Activated CD4-positive, CD25-positive, alpha-beta regulatory T cell treated with anti-CD3 and anti-CD28 coated beads, Interleukin-2, amount 50 U/mL, for 24 hours (primary cell): ENCODE results near the gene LZIC.
"Not testable (repeated sequence)": the region's sequence is repeated elsewhere in the genome, so short reads cannot be mapped to it uniquely, and the experiment has no call there.

ENCODE experiments used
- ATAC-seq, 2 donors: fragments of 150-1000 bp; cut with Tn5 transposase; one replicate each; pipeline ENCODE4 v1.10.0; 2021; ENCODE audit warnings: mild to moderate bottlenecking in 1 of 2, moderate library complexity in 1 of 2

Gene LZIC

GRCh38 chr1:9942939-9943788, at the start of gene LZIC, which contains the start of gene NMNAT1:
Gene LZIC, minus strand, starts transcription at chr1:9943391. Its CDS starts 6,772 bp downstream, at chr1:9936619.
Gene NMNAT1, plus strand, starts transcription at chr1:9943475. Its CDS starts 28,599 bp downstream, at chr1:9972074.
- ATAC-seq: peak; percentile 98 to 99

GRCh38 chr1:9992910-9993309, 49.7 kb upstream of the LZIC start:
- ATAC-seq: no peak

GRCh38 chr1:9990944-9991343, 47.8 kb upstream of the LZIC start:
- ATAC-seq: no peak

GRCh38 chr1:9989773-9990172, 46.6 kb upstream of the LZIC start:
- no peak for ATAC-seq

GRCh38 chr1:9985001-9985400, 41.8 kb upstream of the LZIC start:
- no peak for ATAC-seq

- no peak for ATAC-seq
Observed at GRCh38 chr1:9984253-9984652, 41.1 kb upstream of the LZIC start.

- no peak for ATAC-seq
Observed at GRCh38 chr1:9960706-9961562, 17.7 kb upstream of the LZIC start.

GRCh38 chr1:9960011-9960410, 16.8 kb upstream of the LZIC start:
- ATAC-seq: no peak

- no peak for ATAC-seq
Observed at GRCh38 chr1:9957726-9958125, 14.5 kb upstream of the LZIC start.

- no peak for ATAC-seq
Observed at GRCh38 chr1:9946315-9946714, 3.1 kb upstream of the LZIC start.

- ATAC-seq: peak; percentile 37 to 41
Observed at GRCh38 chr1:9942399-9942938, 722 bp downstream of the LZIC start.

- no peak for ATAC-seq
Observed at GRCh38 chr1:9929431-9930385, 13.5 kb downstream of the LZIC start.

GRCh38 chr1:9927259-9927658, 15.9 kb downstream of the LZIC start:
- ATAC-seq: no peak

- ATAC-seq: no peak
Observed at GRCh38 chr1:9922342-9922741, 20.8 kb downstream of the LZIC start.

- ATAC-seq: no peak
Observed at GRCh38 chr1:9920606-9921005, 22.6 kb downstream of the LZIC start.

GRCh38 chr1:9917901-9918300, 25.3 kb downstream of the LZIC start:
- ATAC-seq: peak in 1 of 2 donors; percentile 30

- not testable (repeated sequence) for ATAC-seq
Observed at GRCh38 chr1:9917495-9917894, 25.7 kb downstream of the LZIC start.

- no peak for ATAC-seq
Observed at GRCh38 chr1:9916452-9916851, 26.7 kb downstream of the LZIC start.

- ATAC-seq: no peak
Observed at GRCh38 chr1:9914610-9914937, 28.6 kb downstream of the LZIC start.

- no peak for ATAC-seq
Observed at GRCh38 chr1:9912264-9912936, 30.8 kb downstream of the LZIC start.

GRCh38 chr1:9910423-9911178, 32.6 kb downstream of the LZIC start:
- peak; percentile 97 to 98 for ATAC-seq
